Ecto neural progenitor cell (in vitro differentiated cells): Measurements from ENCODE around the gene RNF223.
"Not testable (repeated sequence)": the region's sequence is repeated elsewhere in the genome, so short reads cannot be mapped to it uniquely, and the experiment has no call there.

ENCODE experiments used
- DNase-seq: peaks from one replicate; pipeline ENCODE4 v3.0.0-alpha.2; 2018; ENCODE audit warnings: low spot score

Gene RNF223

DNA sequence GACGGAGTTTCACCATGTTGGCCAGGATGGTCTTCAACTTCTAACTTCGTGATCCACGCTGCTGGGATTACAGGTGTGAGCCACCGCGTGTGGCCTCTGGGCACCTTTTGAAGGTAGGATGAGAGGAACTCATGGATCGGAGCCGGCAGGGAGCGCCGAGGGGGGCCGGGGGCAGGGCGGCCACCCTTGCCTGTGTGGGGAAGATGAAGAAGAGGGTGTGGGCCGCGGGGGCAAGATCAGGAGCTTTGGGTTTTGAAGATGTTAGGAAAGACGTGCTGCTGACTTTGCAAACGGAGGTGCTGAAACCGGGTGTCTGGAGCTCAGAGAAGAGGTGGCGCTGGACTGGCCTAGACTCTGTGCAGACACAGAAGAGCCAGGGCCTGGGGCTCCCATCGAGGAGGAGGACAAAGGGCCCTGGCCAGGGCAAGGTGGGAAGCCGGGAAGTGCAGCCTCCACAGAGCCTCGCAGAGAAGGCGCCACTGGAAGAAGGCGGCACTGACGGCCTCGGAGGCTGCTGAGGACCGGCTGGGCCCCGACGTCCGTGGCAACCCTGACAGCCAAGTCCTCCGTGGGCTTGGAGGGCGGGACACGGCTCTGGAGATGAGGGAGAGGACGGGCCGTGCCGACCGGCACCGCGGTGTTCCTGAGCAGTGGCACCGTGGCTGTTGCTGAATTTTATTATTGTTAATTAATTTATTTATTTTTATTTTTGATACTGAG, 13.7 kb downstream of the RNF223 start:
- DNase-seq = no peak

DNA sequence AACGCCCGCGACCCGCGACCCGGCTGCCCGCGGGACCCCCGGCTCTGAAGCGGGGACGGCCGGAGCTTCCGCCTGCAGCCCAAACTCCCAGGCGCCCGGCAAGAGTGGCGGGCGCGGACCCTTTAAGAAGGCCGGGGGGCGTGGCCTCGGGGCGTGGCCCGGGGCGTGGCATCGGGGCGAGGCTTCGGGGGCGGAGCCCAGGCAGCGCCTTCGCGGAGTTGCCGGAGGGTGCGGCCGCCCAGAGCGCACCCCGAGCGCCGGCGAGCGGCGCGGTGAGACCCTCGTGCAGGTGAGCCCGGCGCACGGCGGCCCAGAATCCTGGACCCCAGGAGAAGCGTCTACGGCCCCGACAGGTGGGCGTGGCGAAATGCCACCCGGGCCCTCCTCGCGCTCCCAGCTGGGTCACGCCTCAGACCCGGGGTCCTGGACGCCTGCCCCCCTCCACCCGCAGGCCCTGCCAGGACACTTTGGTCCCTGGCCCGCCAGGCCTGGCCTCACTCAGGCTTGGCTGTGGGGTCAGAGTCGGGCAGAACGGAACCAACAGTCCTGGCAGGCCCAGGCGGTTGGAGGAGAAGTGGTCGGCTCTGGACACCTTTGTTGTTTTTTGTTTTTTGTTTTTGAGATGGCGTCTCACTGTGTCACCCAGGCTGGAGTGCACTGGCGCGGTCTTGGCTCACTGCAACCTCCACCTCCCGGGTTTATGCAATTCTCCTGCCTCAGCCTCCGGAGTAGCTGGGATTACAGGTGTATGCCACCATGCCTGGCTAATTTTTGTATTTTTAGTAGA, 14.4 kb downstream of the RNF223 start:
- DNase-seq = peak; percentile 94

GRCh38 chr1:1058921-1059493, 15.1 kb downstream of the RNF223 start:
- DNase-seq = no peak

DNA sequence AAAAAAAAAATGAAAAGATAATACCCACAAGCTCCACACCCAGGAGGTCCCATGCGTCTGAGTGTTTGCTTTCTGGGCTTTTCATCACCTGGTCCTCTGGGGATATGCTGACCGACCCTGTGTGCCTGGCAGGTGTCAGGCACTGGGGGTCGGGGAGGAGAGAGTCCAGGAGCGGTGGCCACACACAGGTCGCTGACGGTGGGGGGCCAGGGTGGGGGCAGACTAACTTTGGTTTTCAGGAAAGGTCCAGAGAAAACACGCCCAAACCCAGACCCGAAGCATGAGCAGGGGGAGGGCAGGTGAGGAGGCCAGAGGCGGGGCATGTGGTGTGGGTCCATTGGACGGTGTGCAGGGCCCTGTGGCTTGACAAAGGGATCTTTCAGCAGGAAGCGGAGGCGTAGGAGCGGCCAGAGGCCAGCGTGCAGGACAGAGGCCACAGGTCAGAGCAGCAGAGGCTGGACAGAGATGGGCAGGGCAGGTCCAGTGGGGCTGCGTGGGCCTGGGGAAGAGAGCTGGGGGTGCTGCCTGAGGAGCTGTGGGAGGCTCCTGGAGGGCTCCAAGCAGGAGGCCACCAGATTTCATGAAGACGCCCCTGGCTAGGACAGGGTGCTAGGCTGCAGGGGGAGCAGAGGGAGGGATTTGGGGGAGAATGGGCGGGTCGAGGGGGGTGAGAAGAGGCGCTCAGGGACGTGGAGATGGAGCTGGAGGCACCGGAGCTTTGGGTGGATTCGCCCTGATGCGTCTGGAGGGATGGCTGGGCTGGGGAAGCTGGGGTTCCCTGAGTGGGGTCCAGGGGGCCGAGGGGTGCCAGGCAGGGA, 15.8 kb downstream of the RNF223 start:
- DNase-seq = peak; percentile 65

DNA sequence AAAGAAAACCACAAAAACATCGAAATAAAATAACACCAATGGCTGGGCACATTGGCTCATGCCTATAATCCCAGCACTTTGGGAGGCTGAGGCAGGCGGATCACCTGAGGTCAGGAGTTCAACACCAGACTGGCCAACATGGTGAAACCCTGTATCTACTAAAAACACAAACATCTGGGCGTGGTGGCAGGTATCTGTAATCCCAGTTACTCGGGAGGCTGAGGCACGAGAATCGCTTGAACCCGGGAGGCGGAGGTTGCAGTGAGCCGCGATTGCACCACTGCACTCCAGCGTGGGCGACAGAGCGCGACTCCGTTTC, 16.4 kb downstream of the RNF223 start:
- DNase-seq = not testable (repeated sequence)

DNA sequence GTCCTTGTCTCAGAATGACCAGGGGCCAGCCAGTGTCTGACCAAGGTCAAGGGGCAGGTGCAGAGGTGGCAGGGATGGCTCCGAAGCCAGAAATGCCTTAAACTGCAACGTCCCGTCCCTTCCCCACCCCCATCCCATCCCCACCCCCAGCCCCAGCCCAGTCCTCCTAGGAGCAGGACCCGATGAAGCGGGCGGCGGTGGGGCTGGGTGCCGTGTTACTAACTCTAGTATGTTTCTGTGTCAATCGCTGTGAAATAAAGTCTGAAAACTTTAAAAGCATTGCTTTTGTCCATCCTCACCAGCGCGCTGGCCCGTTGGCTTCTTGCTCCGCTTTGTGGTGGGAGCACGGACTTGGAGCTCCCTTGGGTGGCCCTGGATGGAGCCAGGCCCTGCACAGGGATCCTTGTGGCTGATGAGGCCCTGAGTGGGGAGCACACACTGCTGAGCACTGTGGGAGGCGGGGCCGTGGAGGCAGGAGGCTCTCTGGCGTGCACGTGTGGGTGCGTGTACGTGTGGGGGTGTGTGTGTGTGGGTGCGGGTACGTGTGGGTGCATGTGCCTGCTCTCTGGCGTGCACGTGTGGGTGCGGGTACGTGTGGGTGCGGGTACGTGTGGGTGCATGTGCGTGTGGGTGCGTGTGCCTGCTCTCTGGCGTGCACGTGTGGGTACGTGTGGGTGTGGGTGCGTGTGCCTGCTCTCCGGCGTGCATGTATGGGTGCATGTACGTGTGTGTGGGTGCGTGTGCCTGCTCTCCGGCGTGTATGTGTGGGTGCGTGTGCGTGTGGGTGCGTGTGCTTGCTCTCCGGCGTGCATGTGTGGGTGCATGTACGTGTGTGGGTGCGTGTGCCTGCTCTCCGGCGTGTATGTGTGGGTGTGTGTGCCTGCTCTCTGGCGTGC, 18.0 kb downstream of the RNF223 start:
- no peak for DNase-seq

GRCh38 chr1:1054971-1055370, 19.1 kb downstream of the RNF223 start:
- no peak for DNase-seq

- DNase-seq = no peak
Observed at GRCh38 chr1:1054099-1054700, 19.9 kb downstream of the RNF223 start.

DNA sequence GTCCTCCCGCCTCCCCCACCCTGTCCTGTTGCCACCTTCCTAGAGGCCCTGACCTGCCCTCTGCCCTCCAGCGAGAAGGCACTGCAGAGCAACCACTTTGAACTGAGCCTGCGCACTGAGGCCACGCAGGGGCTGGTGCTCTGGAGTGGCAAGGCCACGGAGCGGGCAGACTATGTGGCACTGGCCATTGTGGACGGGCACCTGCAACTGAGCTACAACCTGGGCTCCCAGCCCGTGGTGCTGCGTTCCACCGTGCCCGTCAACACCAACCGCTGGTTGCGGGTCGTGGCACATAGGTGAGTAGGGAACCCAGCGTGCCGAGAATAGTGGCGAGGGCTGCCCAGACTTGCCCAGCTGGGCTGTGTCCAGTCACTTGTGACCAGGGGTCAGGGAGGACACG, 20.4 kb downstream of the RNF223 start:
- no peak for DNase-seq

GRCh38 chr1:1053022-1053421, 21.1 kb downstream of the RNF223 start:
- no peak for DNase-seq

GRCh38 chr1:1052003-1052840, 21.9 kb downstream of the RNF223 start:
- no peak for DNase-seq

- DNase-seq = no peak
Observed at GRCh38 chr1:1051127-1051810, 22.8 kb downstream of the RNF223 start.

DNA sequence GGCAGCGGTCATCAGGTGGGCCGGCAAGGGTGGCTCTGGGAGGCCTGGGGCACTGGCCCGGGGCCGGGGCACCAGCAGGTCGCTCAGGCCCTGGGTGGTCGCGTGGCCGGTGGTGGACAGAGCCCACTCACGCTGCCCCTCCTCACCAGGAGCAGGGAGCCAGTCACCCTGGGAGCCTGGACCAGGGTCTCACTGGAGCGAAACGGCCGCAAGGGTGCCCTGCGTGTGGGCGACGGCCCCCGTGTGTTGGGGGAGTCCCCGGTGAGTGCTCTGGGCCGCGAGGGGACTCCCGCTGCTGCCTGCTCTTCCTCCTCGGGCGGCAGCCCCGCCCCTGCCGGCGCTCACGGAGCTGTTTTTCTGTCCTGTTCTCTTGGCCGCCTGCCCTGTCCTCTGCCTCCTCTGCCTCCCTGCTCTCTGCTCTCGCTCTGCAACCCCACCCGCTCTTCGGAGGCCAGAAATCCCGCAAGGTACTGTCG, 23.5 kb downstream of the RNF223 start:
- no peak for DNase-seq

DNA sequence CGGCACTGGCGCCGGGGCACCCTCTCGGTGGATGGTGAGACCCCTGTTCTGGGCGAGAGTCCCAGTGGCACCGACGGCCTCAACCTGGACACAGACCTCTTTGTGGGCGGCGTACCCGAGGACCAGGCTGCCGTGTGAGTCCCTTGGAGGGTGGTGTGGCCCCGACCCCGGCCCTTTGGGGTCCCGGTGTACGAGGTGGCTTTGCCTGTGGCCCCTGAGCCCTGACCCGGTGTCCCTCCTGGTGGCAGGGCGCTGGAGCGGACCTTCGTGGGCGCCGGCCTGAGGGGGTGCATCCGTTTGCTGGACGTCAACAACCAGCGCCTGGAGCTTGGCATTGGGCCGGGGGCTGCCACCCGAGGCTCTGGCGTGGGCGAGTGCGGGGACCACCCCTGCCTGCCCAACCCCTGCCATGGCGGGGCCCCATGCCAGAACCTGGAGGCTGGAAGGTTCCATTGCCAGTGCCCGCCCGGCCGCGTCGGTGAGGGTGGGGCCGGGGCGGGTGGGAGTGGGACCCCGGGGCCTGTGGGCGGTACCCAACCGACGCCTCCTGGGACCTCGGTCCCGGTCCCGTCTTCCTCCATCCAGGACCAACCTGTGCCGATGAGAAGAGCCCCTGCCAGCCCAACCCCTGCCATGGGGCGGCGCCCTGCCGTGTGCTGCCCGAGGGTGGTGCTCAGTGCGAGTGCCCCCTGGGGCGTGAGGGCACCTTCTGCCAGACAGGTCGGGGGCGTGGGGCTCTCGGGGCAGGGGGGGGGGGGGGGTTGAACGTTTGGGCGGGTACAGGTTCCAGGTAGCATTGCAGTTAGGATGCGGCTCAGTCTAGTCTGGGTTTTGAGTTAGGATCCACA, 24.6 kb downstream of the RNF223 start:
- DNase-seq = no peak

- no peak for DNase-seq
Observed at GRCh38 chr1:1048765-1049164, 25.3 kb downstream of the RNF223 start.

DNA sequence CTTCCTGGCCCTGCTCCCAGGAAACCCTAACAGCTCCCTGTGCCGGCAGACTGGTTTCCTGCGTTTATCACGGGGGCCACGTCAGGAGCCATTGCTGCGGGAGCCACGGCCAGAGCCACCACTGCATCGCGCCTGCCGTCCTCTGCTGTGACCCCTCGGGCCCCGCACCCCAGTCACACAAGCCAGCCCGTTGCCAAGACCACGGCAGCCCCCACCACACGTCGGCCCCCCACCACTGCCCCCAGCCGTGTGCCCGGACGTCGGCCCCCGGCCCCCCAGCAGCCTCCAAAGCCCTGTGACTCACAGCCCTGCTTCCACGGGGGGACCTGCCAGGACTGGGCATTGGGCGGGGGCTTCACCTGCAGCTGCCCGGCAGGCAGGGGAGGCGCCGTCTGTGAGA, 26.1 kb downstream of the RNF223 start:
- no peak for DNase-seq

DNA sequence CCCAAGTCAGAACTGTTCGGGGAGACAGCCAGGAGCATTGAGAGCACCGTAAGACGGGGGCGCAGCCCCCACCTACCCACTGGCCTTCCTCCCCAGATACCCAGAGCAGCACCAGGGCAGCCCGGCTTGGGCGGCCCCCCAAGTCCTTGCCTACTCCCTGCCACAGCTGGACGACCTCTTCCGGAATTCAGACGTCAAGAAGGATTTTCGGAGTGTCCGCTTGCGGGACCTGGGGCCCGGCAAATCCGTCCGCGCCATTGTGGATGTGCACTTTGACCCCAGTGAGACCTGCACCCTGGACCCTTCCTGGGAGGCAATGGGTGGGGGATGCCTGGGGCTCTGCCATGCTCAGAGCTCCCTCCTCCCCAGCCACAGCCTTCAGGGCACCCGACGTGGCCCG, 26.7 kb downstream of the RNF223 start:
- no peak for DNase-seq

DNA sequence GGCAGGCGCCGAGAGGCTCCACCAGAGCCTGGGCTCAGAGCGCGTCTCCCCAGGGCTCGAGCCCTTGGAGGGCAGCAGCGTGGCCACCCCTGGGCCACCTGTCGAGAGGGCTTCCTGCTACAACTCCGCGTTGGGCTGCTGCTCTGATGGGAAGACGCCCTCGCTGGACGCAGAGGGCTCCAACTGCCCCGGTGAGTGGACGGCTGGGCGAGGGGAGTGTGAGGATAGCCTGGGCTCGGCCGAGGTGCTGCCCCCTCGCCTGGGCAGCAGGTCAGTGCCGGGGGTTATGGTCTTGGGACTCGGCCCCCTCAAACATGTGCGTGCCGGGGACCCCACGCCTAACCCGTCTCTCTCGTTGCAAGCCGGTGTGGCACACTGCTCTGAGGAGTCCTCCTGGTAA, 27.3 kb downstream of the RNF223 start:
- no peak for DNase-seq

DNA sequence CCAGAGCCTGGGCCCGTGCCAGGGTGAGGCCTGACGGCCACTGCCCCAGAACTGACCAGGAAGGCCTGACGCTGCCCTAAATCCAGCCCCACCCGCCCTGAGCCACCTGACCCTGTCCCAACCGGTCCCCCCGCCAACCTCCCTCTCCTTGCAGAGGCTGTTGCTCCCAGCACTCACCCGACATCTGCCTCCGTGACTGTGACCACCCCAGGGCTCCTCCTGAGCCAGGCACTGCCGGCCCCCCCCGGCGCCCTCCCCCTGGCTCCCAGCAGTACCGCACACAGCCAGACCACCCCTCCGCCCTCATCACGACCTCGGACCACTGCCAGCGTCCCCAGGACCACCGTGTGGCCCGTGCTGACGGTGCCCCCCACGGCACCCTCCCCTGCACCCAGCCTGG, 27.9 kb downstream of the RNF223 start:
- no peak for DNase-seq
